HepG2 (cell line): ENCODE results near the gene PLXNB2. TPM values are rescaled to one million over a fixed set of nuclear protein-coding genes. Genes with fewer than 3 reads are reported as not detected.

Source experiments
- GLI4 ChIP-seq: sonication (generic); formaldehyde crosslinking; IDR thresholded peaks from 2 replicates; pipeline ENCODE4 v1.5.1; 2020; ENCODE audit warnings: missing genetic modification reagents, mild to moderate bottlenecking, moderate library complexity, borderline replicate concordance
- NFKBIZ ChIP-seq: IDR thresholded peaks from 2 replicates; pipeline ENCODE4 v1.6.1; 2018; ENCODE audit warnings: missing genetic modification reagents, missing compliant biosample characterization
- TCF7L2 ChIP-seq: IDR thresholded peaks from 2 replicates; pipeline ENCODE4 v1.6.1; 2011; ENCODE audit warnings: mild to moderate bottlenecking, low read depth, low read length, moderate library complexity
- ZFP1 ChIP-seq: IDR thresholded peaks from 2 replicates; pipeline ENCODE4 v1.6.1; 2016
- ZMYM3 ChIP-seq: sonication (generic); formaldehyde crosslinking; IDR thresholded peaks from 2 replicates; pipeline ENCODE4 v1.5.1; 2020; ENCODE audit warnings: mild to moderate bottlenecking, missing genetic modification reagents
- ZNF20 ChIP-seq: sonication (generic); formaldehyde crosslinking; IDR thresholded peaks from 2 replicates; pipeline ENCODE4 v1.4.0; 2020; ENCODE audit warnings: mild to moderate bottlenecking, moderate library complexity, missing genetic modification reagents
- ZNF205 ChIP-seq: IDR thresholded peaks from 2 replicates; pipeline ENCODE4 v1.6.1; 2018; ENCODE audit warnings: missing biosample characterization, missing genetic modification reagents
- ZNF343 ChIP-seq: sonication (generic); formaldehyde crosslinking; IDR thresholded peaks from 2 replicates; pipeline ENCODE4 v1.4.0; 2020; ENCODE audit warnings: mild to moderate bottlenecking, missing genetic modification reagents
- ZNF543 ChIP-seq: sonication (generic); formaldehyde crosslinking; IDR thresholded peaks from 2 replicates; pipeline ENCODE4 v1.4.0; 2020; ENCODE audit warnings: mild to moderate bottlenecking, missing genetic modification reagents
- ZNF562 ChIP-seq: sonication (generic); formaldehyde crosslinking; IDR thresholded peaks from 2 replicates; pipeline ENCODE4 v1.8.0; 2022; ENCODE audit warnings: missing genetic modification reagents, borderline replicate concordance
- ZNF704 ChIP-seq: sonication (generic); formaldehyde crosslinking; IDR thresholded peaks from 2 replicates; pipeline ENCODE4 v1.8.1; 2023; ENCODE audit warnings: mild to moderate bottlenecking, inconsistent platforms, moderate library complexity, missing genetic modification reagents, borderline replicate concordance
- ZNF841 ChIP-seq: sonication (generic); formaldehyde crosslinking; IDR thresholded peaks from 2 replicates; pipeline ENCODE4 v1.8.1; 2023; ENCODE audit warnings: missing genetic modification reagents, borderline replicate concordance
- polyA plus RNA-seq, 8 experiments: library from polyadenylated mRNA; depleted of rRNA in 3 of 8; stranded (reverse) in 7 of 8; unstranded in 1 of 8; fragments of >200 nt; fragmentation: Illumina TruSeq in 4 of 8; extraction: Trizol in 4 of 8; gene quantifications; 2 replicates each; pipeline versions ENCODE4 v1.2.1 to v1.2.3, GENCODE V29; 2011 to 2016; ENCODE audit warnings: low read depth in 4 of 8, missing spikeins in 1 of 8, mixed read lengths in 1 of 8; ENCODE audit not compliant: insufficient read depth in 1 of 8
- total RNA-seq, 5 experiments: library from RNA; depleted of rRNA; stranded (reverse); fragments of >200 nt; fragmentation: Illumina TruSeq; extraction: Trizol; gene quantifications; 2 replicates each; pipeline ENCODE4 v1.2.3, GENCODE V29; 2016; ENCODE audit warnings: low read depth in 1 of 5
- TF ChIP-seq, protein P1 (sequence below): sonication (generic); formaldehyde crosslinking; IDR thresholded peaks from 2 replicates; pipeline ENCODE4 v1.8.1; 2022; ENCODE audit warnings: low read depth, mild to moderate bottlenecking, missing genetic modification reagents
- TF ChIP-seq, protein P2 (sequence below): sonication (generic); formaldehyde crosslinking; IDR thresholded peaks from 2 replicates; pipeline ENCODE4 v1.4.0; 2020; ENCODE audit warnings: mild to moderate bottlenecking, missing genetic modification reagents
- TF ChIP-seq, protein P3 (sequence below): sonication (generic); formaldehyde crosslinking; IDR thresholded peaks from 2 replicates; pipeline ENCODE4 v1.4.0; 2020; ENCODE audit warnings: missing genetic modification reagents

Gene PLXNB2
- total and polyA plus RNA-seq, 2 of the 13 experiments (the other 11 are each of a cell fraction or from before 2014, with no cell fraction given): 32.6 to 68.9 TPM

GRCh38 chr22:50326956-50327710 lies 19.7 kb upstream of the PLXNB2 start, which contains the start of gene DENND6B (continued):
- TF ChIP-seq, protein P1, sequence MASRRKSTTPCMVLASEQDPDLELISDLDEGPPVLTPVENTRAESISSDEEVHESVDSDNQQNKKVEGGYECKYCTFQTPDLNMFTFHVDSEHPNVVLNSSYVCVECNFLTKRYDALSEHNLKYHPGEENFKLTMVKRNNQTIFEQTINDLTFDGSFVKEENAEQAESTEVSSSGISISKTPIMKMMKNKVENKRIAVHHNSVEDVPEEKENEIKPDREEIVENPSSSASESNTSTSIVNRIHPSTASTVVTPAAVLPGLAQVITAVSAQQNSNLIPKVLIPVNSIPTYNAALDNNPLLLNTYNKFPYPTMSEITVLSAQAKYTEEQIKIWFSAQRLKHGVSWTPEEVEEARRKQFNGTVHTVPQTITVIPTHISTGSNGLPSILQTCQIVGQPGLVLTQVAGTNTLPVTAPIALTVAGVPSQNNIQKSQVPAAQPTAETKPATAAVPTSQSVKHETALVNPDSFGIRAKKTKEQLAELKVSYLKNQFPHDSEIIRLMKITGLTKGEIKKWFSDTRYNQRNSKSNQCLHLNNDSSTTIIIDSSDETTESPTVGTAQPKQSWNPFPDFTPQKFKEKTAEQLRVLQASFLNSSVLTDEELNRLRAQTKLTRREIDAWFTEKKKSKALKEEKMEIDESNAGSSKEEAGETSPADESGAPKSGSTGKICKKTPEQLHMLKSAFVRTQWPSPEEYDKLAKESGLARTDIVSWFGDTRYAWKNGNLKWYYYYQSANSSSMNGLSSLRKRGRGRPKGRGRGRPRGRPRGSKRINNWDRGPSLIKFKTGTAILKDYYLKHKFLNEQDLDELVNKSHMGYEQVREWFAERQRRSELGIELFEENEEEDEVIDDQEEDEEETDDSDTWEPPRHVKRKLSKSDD: no peak
- 0 out of 2 replicates have a peak, but pooled peaks have one; percentile 26 for TF ChIP-seq ZNF543 (CRISPR knock-in tag)
- TF ChIP-seq ZNF841 (CRISPR knock-in tag): no peak
- no peak for TF ChIP-seq ZNF704
- 0 out of 2 replicates have a peak, but pooled peaks have one; percentile 14 for TF ChIP-seq ZNF343 (CRISPR knock-in tag)
- no peak for TF ChIP-seq ZFP1 (CRISPR knock-in tag)
- peak; percentile 91; the same call in 1 of the 2 replicates for TF ChIP-seq GLI4 (CRISPR knock-in tag)
- TF ChIP-seq, protein P2, sequence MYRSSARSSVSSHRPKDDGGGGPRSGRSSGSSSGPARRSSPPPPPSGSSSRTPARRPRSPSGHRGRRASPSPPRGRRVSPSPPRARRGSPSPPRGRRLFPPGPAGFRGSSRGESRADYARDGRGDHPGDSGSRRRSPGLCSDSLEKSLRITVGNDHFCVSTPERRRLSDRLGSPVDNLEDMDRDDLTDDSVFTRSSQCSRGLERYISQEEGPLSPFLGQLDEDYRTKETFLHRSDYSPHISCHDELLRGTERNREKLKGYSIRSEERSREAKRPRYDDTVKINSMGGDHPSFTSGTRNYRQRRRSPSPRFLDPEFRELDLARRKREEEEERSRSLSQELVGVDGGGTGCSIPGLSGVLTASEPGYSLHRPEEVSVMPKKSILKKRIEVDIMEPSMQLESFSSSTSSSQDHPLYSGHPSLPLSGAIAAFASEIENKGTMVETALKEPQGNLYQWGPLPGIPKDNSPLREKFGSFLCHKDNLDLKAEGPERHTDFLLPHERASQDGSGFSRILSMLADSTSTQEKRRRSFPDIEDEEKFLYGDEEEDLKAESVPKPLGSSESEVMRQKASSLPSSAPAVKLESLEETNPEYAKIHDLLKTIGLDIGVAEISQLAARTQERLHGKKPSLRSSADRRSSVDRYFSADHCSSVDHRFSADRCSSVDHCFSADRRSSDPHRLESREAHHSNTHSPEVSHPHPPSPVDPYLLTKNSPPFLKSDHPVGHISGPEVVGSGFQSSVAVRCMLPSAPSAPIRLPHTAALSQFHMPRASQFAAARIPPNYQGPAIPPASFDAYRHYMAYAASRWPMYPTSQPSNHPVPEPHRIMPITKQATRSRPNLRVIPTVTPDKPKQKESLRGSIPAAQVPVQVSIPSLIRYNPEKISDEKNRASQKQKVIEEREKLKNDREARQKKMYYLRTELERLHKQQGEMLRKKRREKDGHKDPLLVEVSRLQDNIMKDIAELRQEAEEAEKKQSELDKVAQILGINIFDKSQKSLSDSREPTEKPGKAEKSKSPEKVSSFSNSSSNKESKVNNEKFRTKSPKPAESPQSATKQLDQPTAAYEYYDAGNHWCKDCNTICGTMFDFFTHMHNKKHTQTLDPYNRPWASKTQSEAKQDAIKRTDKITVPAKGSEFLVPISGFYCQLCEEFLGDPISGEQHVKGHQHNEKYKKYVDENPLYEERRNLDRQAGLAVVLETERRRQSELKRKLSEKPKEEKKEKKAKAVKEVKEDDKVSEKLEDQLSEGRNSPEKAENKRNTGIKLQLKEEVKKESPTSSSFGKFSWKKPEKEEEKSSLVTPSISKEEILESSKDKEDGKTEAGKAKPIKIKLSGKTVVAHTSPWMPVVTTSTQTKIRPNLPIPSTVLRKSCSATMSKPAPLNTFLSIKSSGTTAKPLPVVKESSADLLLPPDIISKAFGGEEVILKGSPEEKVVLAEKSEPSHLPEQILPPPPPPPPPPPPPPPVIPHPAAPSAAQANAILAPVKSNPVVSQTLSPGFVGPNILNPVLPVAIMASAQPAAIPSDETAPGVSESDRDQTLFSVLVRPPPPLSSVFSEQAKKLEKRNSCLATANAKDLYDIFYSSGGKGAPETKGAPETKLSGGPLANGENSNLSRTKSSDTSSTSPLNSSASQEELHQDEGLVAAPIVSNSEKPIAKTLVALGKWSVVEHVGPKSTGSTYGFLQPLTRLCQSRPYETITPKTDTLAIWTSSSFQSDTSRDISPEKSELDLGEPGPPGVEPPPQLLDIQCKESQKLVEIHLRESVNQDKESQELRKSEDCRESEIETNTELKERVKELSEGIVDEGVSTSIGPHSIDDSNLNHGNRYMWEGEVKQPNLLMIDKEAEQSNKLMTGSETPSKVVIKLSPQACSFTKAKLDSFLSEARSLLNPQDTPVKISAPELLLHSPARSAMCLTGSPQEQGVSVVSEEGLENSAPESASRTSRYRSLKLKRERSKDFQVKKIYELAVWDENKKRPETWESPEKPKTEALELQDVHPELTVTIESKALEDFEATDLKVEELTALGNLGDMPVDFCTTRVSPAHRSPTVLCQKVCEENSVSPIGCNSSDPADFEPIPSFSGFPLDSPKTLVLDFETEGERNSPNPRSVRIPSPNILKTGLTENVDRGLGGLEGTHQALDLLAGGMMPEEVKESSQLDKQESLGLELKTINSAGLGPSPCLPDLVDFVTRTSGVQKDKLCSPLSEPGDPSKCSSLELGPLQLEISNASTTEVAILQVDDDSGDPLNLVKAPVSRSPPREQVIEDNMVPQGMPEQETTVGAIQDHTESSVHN (CRISPR knock-in tag): no peak; the same call in 1 of the 2 replicates
- TF ChIP-seq ZNF20: no peak
- no peak for TF ChIP-seq ZMYM3 (CRISPR knock-in tag)
- peak; percentile 21; the same call in 1 of the 2 replicates for TF ChIP-seq ZNF205 (CRISPR knock-in tag)
- TF ChIP-seq NFKBIZ (CRISPR knock-in tag): no peak
- TF ChIP-seq, protein P3, sequence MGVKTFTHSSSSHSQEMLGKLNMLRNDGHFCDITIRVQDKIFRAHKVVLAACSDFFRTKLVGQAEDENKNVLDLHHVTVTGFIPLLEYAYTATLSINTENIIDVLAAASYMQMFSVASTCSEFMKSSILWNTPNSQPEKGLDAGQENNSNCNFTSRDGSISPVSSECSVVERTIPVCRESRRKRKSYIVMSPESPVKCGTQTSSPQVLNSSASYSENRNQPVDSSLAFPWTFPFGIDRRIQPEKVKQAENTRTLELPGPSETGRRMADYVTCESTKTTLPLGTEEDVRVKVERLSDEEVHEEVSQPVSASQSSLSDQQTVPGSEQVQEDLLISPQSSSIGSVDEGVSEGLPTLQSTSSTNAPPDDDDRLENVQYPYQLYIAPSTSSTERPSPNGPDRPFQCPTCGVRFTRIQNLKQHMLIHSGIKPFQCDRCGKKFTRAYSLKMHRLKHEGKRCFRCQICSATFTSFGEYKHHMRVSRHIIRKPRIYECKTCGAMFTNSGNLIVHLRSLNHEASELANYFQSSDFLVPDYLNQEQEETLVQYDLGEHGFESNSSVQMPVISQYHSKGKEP: no peak
- TF ChIP-seq TCF7L2: no peak
- TF ChIP-seq ZNF562: no peak
